Peyer's patch (tissue), 4 donors: ENCODE results near the gene TAMALIN.

Experiments
- CTCF ChIP-seq, 6 experiments: fragments of 450-650 bp in 4 of 6; fragments of 200-600 bp in 2 of 6; sonication (generic) in 1 of 6; IDR thresholded peaks; one replicate each; pipeline ENCODE4 v1.5.1; 2017 to 2019; ENCODE audit warnings: antibody characterized with exemption in 6 of 6, mild to moderate bottlenecking in 3 of 6, moderate library complexity in 1 of 6
- POLR2A ChIP-seq, 2 donors: fragments of 450-650 bp; IDR thresholded peaks; one replicate each; pipeline ENCODE4 v1.5.1; 2017; ENCODE audit warnings: antibody characterized with exemption in 2 of 2, mild to moderate bottlenecking in 2 of 2, moderate library complexity in 2 of 2

GRCh38 chr12:52061470-52062166 lies 54.9 kb downstream of the TAMALIN start:
- TF ChIP-seq CTCF (IDR thresholded peaks at IDR 0.05) (no peak), POLR2A (IDR thresholded peaks at IDR 0.05) (no peak)
